Neuronal stem cell (in vitro differentiated cells): ENCODE results near the gene MTM1.

ENCODE experiments used
- DNase-seq: peaks from one replicate; pipeline ENCODE4 v3.0.0-alpha.2; 2013; ENCODE audit warnings: low spot score
- H2AFZ ChIP-seq: one replicate; pipeline ENCODE4 v1.6.1; 2013; ENCODE audit warnings: mild to moderate bottlenecking, low read length, inconsistent platforms
- H2AK5ac ChIP-seq: 2 replicates; pipeline ENCODE4 v1.6.1; 2013; ENCODE audit warnings: low read depth, mild to moderate bottlenecking, inconsistent platforms, low read length, moderate library complexity, mixed read lengths
- H2BK120ac ChIP-seq: 2 replicates; pipeline ENCODE4 v1.6.1; 2013; ENCODE audit warnings: low read depth, mild to moderate bottlenecking, inconsistent platforms, low read length, moderate library complexity, mixed read lengths
- H2BK12ac ChIP-seq: one replicate; pipeline ENCODE4 v1.6.1; 2013; ENCODE audit warnings: low read length, inconsistent platforms
- H2BK15ac ChIP-seq: 2 replicates; pipeline ENCODE4 v1.6.1; 2013; ENCODE audit warnings: mild to moderate bottlenecking, low read length, inconsistent platforms, mixed read lengths
- H2BK5ac ChIP-seq: one replicate; pipeline ENCODE4 v1.6.1; 2013; ENCODE audit warnings: inconsistent platforms, mild to moderate bottlenecking, low read length, moderate library complexity
- H3K14ac ChIP-seq: one replicate; pipeline ENCODE4 v1.6.1; 2013; ENCODE audit warnings: low read length, inconsistent platforms
- H3K18ac ChIP-seq: 2 replicates; pipeline ENCODE4 v1.6.1; 2013; ENCODE audit warnings: low read length, inconsistent platforms
- H3K23ac ChIP-seq: 2 replicates; pipeline ENCODE4 v1.6.1; 2013; ENCODE audit warnings: low read depth, mild to moderate bottlenecking, mixed read lengths, low read length, inconsistent platforms; ENCODE audit not compliant: poor library complexity
- H3K27ac ChIP-seq: replicated peaks from 3 replicates; pipeline ENCODE4 v1.5.1; 2013; ENCODE audit warnings: low read length, inconsistent platforms
- H3K27me3 ChIP-seq, 3 experiments: 2 replicates each; pipeline ENCODE4 v1.6.1; 2013; ENCODE audit warnings: low read length in 3 of 3, mild to moderate bottlenecking in 2 of 3, inconsistent platforms in 1 of 3, low read depth in 1 of 3, mixed read lengths in 1 of 3, moderate library complexity in 1 of 3; ENCODE audit not compliant: control insufficient read depth in 3 of 3, insufficient read depth in 3 of 3
- H3K36me3 ChIP-seq, 2 donors: replicated peaks in 1 of 2; 2 replicates each; pipeline ENCODE4 v1.6.1; 2013; ENCODE audit warnings: low read length in 2 of 2; ENCODE audit not compliant: control insufficient read depth in 2 of 2, insufficient read depth in 2 of 2
- H3K4ac ChIP-seq: 2 replicates; pipeline ENCODE4 v1.6.1; 2013; ENCODE audit warnings: inconsistent platforms, mild to moderate bottlenecking, low read length, moderate library complexity
- H3K4me1 ChIP-seq, 2 donors: 1 replicate in 1 of 2; 2 replicates in 1 of 2; pipeline ENCODE4 v1.6.1; 2013; ENCODE audit warnings: low read length in 2 of 2, low read depth in 1 of 2; ENCODE audit not compliant: control insufficient read depth in 2 of 2, insufficient read depth in 1 of 2
- H3K4me2 ChIP-seq: one replicate; pipeline ENCODE4 v1.6.1; 2013; ENCODE audit warnings: mild to moderate bottlenecking, low read length, inconsistent platforms; ENCODE audit not compliant: insufficient read depth, poor library complexity, severe bottlenecking
- H3K4me3 ChIP-seq, 2 donors: 2 replicates each; pipeline ENCODE4 v1.5.1; 2013; ENCODE audit warnings: low read length in 2 of 2, mild to moderate bottlenecking in 2 of 2, inconsistent platforms in 1 of 2, moderate library complexity in 1 of 2
- H3K79me1 ChIP-seq: one replicate; pipeline ENCODE4 v1.6.1; 2013; ENCODE audit warnings: low read depth, mild to moderate bottlenecking, inconsistent platforms, low read length, moderate library complexity
- H3K9ac ChIP-seq: one replicate; pipeline ENCODE4 v1.6.1; 2013; ENCODE audit warnings: mild to moderate bottlenecking, low read depth, low read length, inconsistent platforms; ENCODE audit not compliant: poor library complexity
- H3K9me3 ChIP-seq, 2 donors: replicated peaks in 1 of 2; 2 replicates each; pipeline versions ENCODE3 to v1.6.1; 2013; ENCODE audit warnings: low read length in 2 of 2, mild to moderate bottlenecking in 2 of 2, inconsistent platforms in 1 of 2, low read depth in 1 of 2, mixed read lengths in 1 of 2, moderate library complexity in 1 of 2; ENCODE audit not compliant: control insufficient read depth in 2 of 2, insufficient read depth in 1 of 2
- H4K8ac ChIP-seq: one replicate; pipeline ENCODE4 v1.6.1; 2013; ENCODE audit warnings: low read depth, mild to moderate bottlenecking, inconsistent platforms, low read length, moderate library complexity
- H4K91ac ChIP-seq: one replicate; pipeline ENCODE4 v1.6.1; 2013; ENCODE audit warnings: low read length, low read depth, mild to moderate bottlenecking, inconsistent platforms; ENCODE audit not compliant: poor library complexity
- WGBS, 2 donors: extraction: QIAGEN DNeasy Blood & Tissue Kit; methylation state at CpG; one replicate each; pipeline ENCODE4 v1.1.7; 2013; ENCODE audit warnings: missing lambda C conversion rate in 2 of 2, mixed read lengths in 1 of 2; ENCODE audit not compliant: insufficient read length in 2 of 2, insufficient replicate concordance in 1 of 2; ENCODE audit errors: extremely low coverage in 2 of 2; 5-methylcytosine and 5-hydroxymethylcytosine counted together

Gene MTM1

GRCh38 chrX:150692296-150692695 is 123.9 kb downstream of the MTM1 start:
- H4K8ac ChIP-seq, result no peak overlapping the region
- no CpG with 5 or more reads among the region's 5 CpGs for WGBS, 2 donors
- no peak overlapping the region for H4K91ac ChIP-seq
- no peaks in the 10 kb centered on the region for H3K79me1 ChIP-seq
- H2BK12ac ChIP-seq, result no peak overlapping the region
- peak overlapping the region in 1 of 2 donors; percentile 58 for H3K4me3 ChIP-seq
- H3K9ac ChIP-seq, result no peak overlapping the region
- no peak overlapping the region for H2BK120ac ChIP-seq
- H2BK5ac ChIP-seq, result no peak overlapping the region
- no peaks in the 10 kb centered on the region for H3K27me3 ChIP-seq
- H3K36me3 ChIP-seq, result no peaks in the 10 kb centered on the region
- no peak overlapping the region for H3K23ac ChIP-seq
- no peaks in the 10 kb centered on the region for H3K9me3 ChIP-seq
- no peak overlapping the region for H3K18ac ChIP-seq
- H3K4me2 ChIP-seq, result no peak overlapping the region
- H3K4me1 ChIP-seq, result peaks cover 3 to 6% of the 10 kb centered on the region in 2 donors
- peak overlapping the region; percentile 93 for H2AFZ ChIP-seq
- H2AK5ac ChIP-seq, result no peak overlapping the region
- H2BK15ac ChIP-seq, result no peak overlapping the region
- no peak overlapping the region for H3K14ac ChIP-seq
- H3K27ac ChIP-seq, result no peak overlapping the region
- no peak for DNase-seq
- no peak overlapping the region for H3K4ac ChIP-seq

- H4K8ac ChIP-seq, result no peak within 1 kb of the TSS
- H2AK5ac ChIP-seq, result no peak within 1 kb of the TSS
- H4K91ac ChIP-seq, result no peak within 1 kb of the TSS
- H3K9ac ChIP-seq, result peak within 1 kb of the TSS; percentile 81
- no peak within 1 kb of the TSS for H2BK15ac ChIP-seq
- peak within 1 kb of the TSS; percentile 83 for H3K18ac ChIP-seq
- peak within 1 kb of the TSS; percentile 93 for H2AFZ ChIP-seq
- no peaks in the 10 kb centered on the region for H3K79me1 ChIP-seq
- no peaks in the 10 kb centered on the region for H3K9me3 ChIP-seq
- no peak within 1 kb of the TSS for H2BK12ac ChIP-seq
- H3K27me3 ChIP-seq, result no peaks in the 10 kb centered on the region
- H3K23ac ChIP-seq, result no peak within 1 kb of the TSS
- H3K4me3 ChIP-seq, result peak within 1 kb of the TSS; percentile 58 to 90
- H3K14ac ChIP-seq, result no peak within 1 kb of the TSS
- no peak for DNase-seq
- H3K36me3 ChIP-seq, result no peaks in the 10 kb centered on the region
- H3K27ac ChIP-seq, result no peak within 1 kb of the TSS
- H2BK5ac ChIP-seq, result no peak within 1 kb of the TSS
- WGBS, 2 donors, result no CpG with 5 or more reads among the region's 92 CpGs
- H2BK120ac ChIP-seq, result no peak within 1 kb of the TSS
- H3K4me1 ChIP-seq, result peaks cover 3 to 6% of the 10 kb centered on the region in 2 donors
- H3K4me2 ChIP-seq, result peak within 1 kb of the TSS; percentile 33
- H3K4ac ChIP-seq, result no peak within 1 kb of the TSS
Observed at GRCh38 chrX:150692831-150693724, 124.7 kb downstream of the MTM1 start, which contains the start of gene MTMR1. Gene MTMR1 (plus strand): TSS chrX:150693396. CDS start chrX:150693531, 135 bp downstream.

GRCh38 chrX:150693725-150694574 is 125.5 kb downstream of the MTM1 start:
- Histone ChIP-seq H3K9ac (no peak overlapping the region), H2BK5ac (no peak overlapping the region), H3K27me3 (no peaks in the 10 kb centered on the region), H2BK15ac (no peak overlapping the region), H3K14ac (no peak overlapping the region), H4K8ac (no peak overlapping the region), H2AK5ac (no peak overlapping the region), H2AFZ (peak overlapping the region; percentile 67), H3K36me3 (no peaks in the 10 kb centered on the region), H3K4me3 (peak overlapping the region; percentile 58 to 74), H3K27ac (no peak overlapping the region), H3K18ac (no peak overlapping the region), H3K9me3 (no peaks in the 10 kb centered on the region), H3K4me1 (peaks cover 3 to 6% of the 10 kb centered on the region in 2 donors), H3K79me1 (no peaks in the 10 kb centered on the region), H4K91ac (no peak overlapping the region), H3K23ac (no peak overlapping the region), H3K4ac (no peak overlapping the region), H2BK12ac (no peak overlapping the region), H3K4me2 (peak overlapping the region; percentile 15), H2BK120ac (no peak overlapping the region)
- DNase-seq, result no peak
- no CpG with 5 or more reads among the region's 42 CpGs for WGBS, 2 donors
